Neural cell (in vitro differentiated cells): Measurements from ENCODE around the gene SEC23IP. TPM values are rescaled to one million over a fixed set of nuclear protein-coding genes. Genes with fewer than 3 reads are reported as not detected.

ENCODE experiments used
- H2AFZ ChIP-seq: fragments of 200-600, 300-800 bp; sonication (generic), shearing (Covaris generic); 2 replicates; pipeline ENCODE4 v1.6.0; 2014; ENCODE audit warnings: low read depth, mild to moderate bottlenecking, antibody characterized with exemption, low read length, moderate library complexity
- H3F3A ChIP-seq: fragments of 200-600 bp; shearing (Covaris generic); 2 replicates; pipeline ENCODE4 v1.6.1; 2016; ENCODE audit warnings: mild to moderate bottlenecking, moderate library complexity, mixed read lengths, antibody characterized with exemption, low read length; ENCODE audit not compliant: insufficient read depth, poor library complexity, severe bottlenecking
- H3K27ac ChIP-seq: fragments of 200-600, 300-800 bp; sonication (generic), shearing (Covaris generic); 2 replicates; pipeline ENCODE4 v1.5.1; 2014; ENCODE audit warnings: mild to moderate bottlenecking, low read length, moderate library complexity
- H3K27me3 ChIP-seq: fragments of 300-800, 200-600 bp; sonication (generic), shearing (Covaris generic); 2 replicates; pipeline ENCODE4 v1.6.0; 2014; ENCODE audit warnings: mild to moderate bottlenecking, low read depth, low read length, moderate library complexity; ENCODE audit not compliant: insufficient read depth
- H3K36me3 ChIP-seq: fragments of 300-800, 200-600 bp; sonication (generic), shearing (Covaris generic); 2 replicates; pipeline ENCODE4 v1.5.1; 2014; ENCODE audit warnings: mild to moderate bottlenecking, antibody characterized with exemption, low read length, moderate library complexity; ENCODE audit not compliant: insufficient read depth
- H3K4me2 ChIP-seq: fragments of 300-800, 200-600 bp; sonication (generic), shearing (Covaris generic); 2 replicates; pipeline ENCODE4 v1.6.0; 2014; ENCODE audit warnings: mild to moderate bottlenecking, low read length
- H3K4me3 ChIP-seq: fragments of 300-800, 200-600 bp; sonication (generic), shearing (Covaris generic); 2 replicates; pipeline ENCODE4 v1.5.1; 2014; ENCODE audit warnings: mild to moderate bottlenecking, low read length, moderate library complexity
- H3K79me2 ChIP-seq: fragments of 200-600 bp; shearing (Covaris generic); replicated peaks from 2 replicates; pipeline ENCODE4 v1.6.0; 2014; ENCODE audit warnings: mild to moderate bottlenecking, low read length, moderate library complexity; ENCODE audit not compliant: insufficient read depth
- H3K9ac ChIP-seq: fragments of 300-800, 200-600 bp; sonication (generic), shearing (Covaris generic); 2 replicates; pipeline ENCODE4 v1.6.1; 2016; ENCODE audit warnings: mild to moderate bottlenecking, low read length, mixed read lengths
- H3K9me2 ChIP-seq: fragments of 200-600 bp; shearing (Covaris generic); 2 replicates; pipeline ENCODE4 v1.6.1; 2016; ENCODE audit warnings: mild to moderate bottlenecking, low read length, mixed read lengths; ENCODE audit not compliant: insufficient read depth
- H3K9me3 ChIP-seq: fragments of 200-600, 300-800 bp; sonication (generic), shearing (Covaris generic); 2 replicates; pipeline ENCODE4 v1.6.1; 2016; ENCODE audit warnings: mild to moderate bottlenecking, mixed run types, low read length, moderate library complexity, mixed read lengths
- H4K20me1 ChIP-seq: fragments of 200-600 bp; shearing (Covaris generic); 2 replicates; pipeline ENCODE4 v1.6.1; 2016; ENCODE audit warnings: mild to moderate bottlenecking, mixed run types; ENCODE audit not compliant: insufficient read depth
- EP300 ChIP-seq: fragments of 450-650 bp; conservative IDR thresholded peaks from 2 replicates; pipeline ENCODE4 v1.6.1; 2014; ENCODE audit warnings: antibody characterized with exemption, mild to moderate bottlenecking, moderate library complexity; ENCODE audit not compliant: poor library complexity, severe bottlenecking
- EZH2 ChIP-seq: fragments of 200-600, 300-800 bp; shearing (Covaris generic), sonication (generic); IDR thresholded peaks from 2 replicates; pipeline ENCODE4 v1.6.1; 2014; ENCODE audit warnings: antibody characterized with exemption, low read length, borderline replicate concordance, mild to moderate bottlenecking; ENCODE audit not compliant: insufficient read depth, poor library complexity, severe bottlenecking
- MXI1 ChIP-seq: fragments of 450-650 bp; conservative IDR thresholded peaks from 2 replicates; pipeline ENCODE4 v1.6.1; 2014; ENCODE audit warnings: antibody characterized with exemption, mild to moderate bottlenecking; ENCODE audit not compliant: poor library complexity, severe bottlenecking
- POLR2AphosphoS5 ChIP-seq: IDR thresholded peaks from 2 replicates; pipeline ENCODE4 v1.6.1; 2012
- RAD21 ChIP-seq: fragments of 450-650 bp; conservative IDR thresholded peaks from 2 replicates; pipeline ENCODE4 v1.6.1; 2014; ENCODE audit warnings: antibody characterized with exemption, mild to moderate bottlenecking, moderate library complexity
- SMC3 ChIP-seq: fragments of 450-650 bp; conservative IDR thresholded peaks from 2 replicates; pipeline ENCODE4 v1.6.1; 2014; ENCODE audit warnings: antibody characterized with exemption, mild to moderate bottlenecking, moderate library complexity; ENCODE audit not compliant: poor library complexity
- TAF1 ChIP-seq: IDR thresholded peaks from 2 replicates; pipeline ENCODE4 v1.6.1; 2012; ENCODE audit warnings: low read depth
- polyA plus RNA-seq: library from polyadenylated mRNA; depleted of rRNA; stranded (reverse); fragments of >200 nt; gene quantifications from 2 replicates; pipeline ENCODE4 v1.2.3, GENCODE V29; 2014
- TF ChIP-seq, protein P1 (sequence below): fragments of 450-650 bp; IDR thresholded peaks from 2 replicates; pipeline ENCODE4 v1.5.1; 2014; ENCODE audit warnings: antibody characterized with exemption, mild to moderate bottlenecking, moderate library complexity; ENCODE audit not compliant: poor library complexity, severe bottlenecking
- TF ChIP-seq, protein P2 (sequence below): IDR thresholded peaks from 2 replicates; pipeline ENCODE4 v1.6.1; 2012; ENCODE audit warnings: borderline replicate concordance

Gene SEC23IP
- polyA plus RNA-seq, 1 donor from 2014 or later, result 13.8 TPM

DNA sequence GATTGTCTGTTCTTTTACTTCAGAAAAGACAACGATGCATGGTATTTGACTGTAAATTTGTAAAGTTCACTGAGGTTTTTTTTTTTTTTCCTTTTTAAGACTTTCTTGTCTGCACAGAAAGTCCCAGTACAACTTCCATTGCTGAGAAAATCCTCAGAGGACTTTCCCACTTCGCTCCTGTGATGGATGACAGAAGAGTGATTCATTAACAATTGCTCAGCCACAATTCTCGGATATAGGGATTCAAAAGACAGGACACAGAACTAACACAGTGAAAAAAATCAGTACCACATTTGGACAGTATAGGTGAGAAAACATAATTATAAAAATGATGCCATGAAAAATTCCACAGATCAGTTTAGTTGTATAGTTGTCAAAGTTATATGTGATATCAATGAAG, 48.0 kb downstream of the SEC23IP start:
- TF ChIP-seq, protein P1, sequence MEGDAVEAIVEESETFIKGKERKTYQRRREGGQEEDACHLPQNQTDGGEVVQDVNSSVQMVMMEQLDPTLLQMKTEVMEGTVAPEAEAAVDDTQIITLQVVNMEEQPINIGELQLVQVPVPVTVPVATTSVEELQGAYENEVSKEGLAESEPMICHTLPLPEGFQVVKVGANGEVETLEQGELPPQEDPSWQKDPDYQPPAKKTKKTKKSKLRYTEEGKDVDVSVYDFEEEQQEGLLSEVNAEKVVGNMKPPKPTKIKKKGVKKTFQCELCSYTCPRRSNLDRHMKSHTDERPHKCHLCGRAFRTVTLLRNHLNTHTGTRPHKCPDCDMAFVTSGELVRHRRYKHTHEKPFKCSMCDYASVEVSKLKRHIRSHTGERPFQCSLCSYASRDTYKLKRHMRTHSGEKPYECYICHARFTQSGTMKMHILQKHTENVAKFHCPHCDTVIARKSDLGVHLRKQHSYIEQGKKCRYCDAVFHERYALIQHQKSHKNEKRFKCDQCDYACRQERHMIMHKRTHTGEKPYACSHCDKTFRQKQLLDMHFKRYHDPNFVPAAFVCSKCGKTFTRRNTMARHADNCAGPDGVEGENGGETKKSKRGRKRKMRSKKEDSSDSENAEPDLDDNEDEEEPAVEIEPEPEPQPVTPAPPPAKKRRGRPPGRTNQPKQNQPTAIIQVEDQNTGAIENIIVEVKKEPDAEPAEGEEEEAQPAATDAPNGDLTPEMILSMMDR, result no peak
- TF ChIP-seq POLR2AphosphoS5 (no peak), RAD21 (no peak), EP300 (no peak), TAF1 (no peak), SMC3 (no peak), MXI1 (no peak), EZH2 (no peak)
- TF ChIP-seq, protein P2, sequence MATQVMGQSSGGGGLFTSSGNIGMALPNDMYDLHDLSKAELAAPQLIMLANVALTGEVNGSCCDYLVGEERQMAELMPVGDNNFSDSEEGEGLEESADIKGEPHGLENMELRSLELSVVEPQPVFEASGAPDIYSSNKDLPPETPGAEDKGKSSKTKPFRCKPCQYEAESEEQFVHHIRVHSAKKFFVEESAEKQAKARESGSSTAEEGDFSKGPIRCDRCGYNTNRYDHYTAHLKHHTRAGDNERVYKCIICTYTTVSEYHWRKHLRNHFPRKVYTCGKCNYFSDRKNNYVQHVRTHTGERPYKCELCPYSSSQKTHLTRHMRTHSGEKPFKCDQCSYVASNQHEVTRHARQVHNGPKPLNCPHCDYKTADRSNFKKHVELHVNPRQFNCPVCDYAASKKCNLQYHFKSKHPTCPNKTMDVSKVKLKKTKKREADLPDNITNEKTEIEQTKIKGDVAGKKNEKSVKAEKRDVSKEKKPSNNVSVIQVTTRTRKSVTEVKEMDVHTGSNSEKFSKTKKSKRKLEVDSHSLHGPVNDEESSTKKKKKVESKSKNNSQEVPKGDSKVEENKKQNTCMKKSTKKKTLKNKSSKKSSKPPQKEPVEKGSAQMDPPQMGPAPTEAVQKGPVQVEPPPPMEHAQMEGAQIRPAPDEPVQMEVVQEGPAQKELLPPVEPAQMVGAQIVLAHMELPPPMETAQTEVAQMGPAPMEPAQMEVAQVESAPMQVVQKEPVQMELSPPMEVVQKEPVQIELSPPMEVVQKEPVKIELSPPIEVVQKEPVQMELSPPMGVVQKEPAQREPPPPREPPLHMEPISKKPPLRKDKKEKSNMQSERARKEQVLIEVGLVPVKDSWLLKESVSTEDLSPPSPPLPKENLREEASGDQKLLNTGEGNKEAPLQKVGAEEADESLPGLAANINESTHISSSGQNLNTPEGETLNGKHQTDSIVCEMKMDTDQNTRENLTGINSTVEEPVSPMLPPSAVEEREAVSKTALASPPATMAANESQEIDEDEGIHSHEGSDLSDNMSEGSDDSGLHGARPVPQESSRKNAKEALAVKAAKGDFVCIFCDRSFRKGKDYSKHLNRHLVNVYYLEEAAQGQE, result no peak
- Histone ChIP-seq H3K4me2 (no peak overlapping the region), H3K79me2 (no peaks in the 10 kb centered on the region), H3K27ac (no peak overlapping the region), H3K4me3 (no peak overlapping the region), H3K9ac (no peak overlapping the region), H3K36me3 (peaks cover 4% of the 10 kb centered on the region), H3K9me2 (no peaks in the 10 kb centered on the region), H4K20me1 (no peaks in the 10 kb centered on the region), H3K27me3 (no peaks in the 10 kb centered on the region), H3K9me3 (no peaks in the 10 kb centered on the region), H2AFZ (no peak overlapping the region), H3F3A (no peaks in the 10 kb centered on the region)

DNA sequence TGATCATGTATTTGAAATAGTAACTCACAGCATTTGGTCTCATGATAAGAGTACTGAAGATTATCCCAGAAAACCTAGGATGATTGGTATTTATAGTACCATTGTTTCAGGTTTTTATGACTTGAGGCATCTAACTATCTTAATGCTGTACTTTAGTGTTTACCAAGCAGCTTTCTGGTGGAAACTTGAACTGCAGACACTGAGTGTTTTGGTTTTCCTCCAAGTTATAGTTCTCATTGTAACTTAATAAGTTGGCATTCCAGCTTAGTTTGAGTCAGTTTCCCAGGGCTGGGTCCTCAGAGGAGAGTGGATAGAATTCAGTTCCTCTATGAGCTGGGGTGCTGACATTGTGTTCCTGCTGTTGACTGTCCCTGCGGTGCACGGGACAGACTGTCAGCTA, 50.4 kb downstream of the SEC23IP start:
- no peaks in the 10 kb centered on the region for H3K79me2 ChIP-seq
- H3K9me2 ChIP-seq, result no peaks in the 10 kb centered on the region
- H3K36me3 ChIP-seq, result no peaks in the 10 kb centered on the region
- no peaks in the 10 kb centered on the region for H3F3A ChIP-seq
- TF ChIP-seq EP300 (no peak), POLR2AphosphoS5 (no peak), TAF1 (no peak), MXI1 (no peak), EZH2 (no peak), RAD21 (no peak), SMC3 (no peak)
- TF ChIP-seq, protein P2, result no peak
- TF ChIP-seq, protein P1, result no peak
- H4K20me1 ChIP-seq, result no peaks in the 10 kb centered on the region
- H2AFZ ChIP-seq, result no peak overlapping the region
- no peak overlapping the region for H3K4me2 ChIP-seq
- no peak overlapping the region for H3K9ac ChIP-seq
- H3K9me3 ChIP-seq, result no peaks in the 10 kb centered on the region
- no peak overlapping the region for H3K27ac ChIP-seq
- no peaks in the 10 kb centered on the region for H3K27me3 ChIP-seq
- H3K4me3 ChIP-seq, result no peak overlapping the region
